B cell (primary cell): ENCODE data around the gene PSAPL1. TPM values are rescaled to one million over a fixed set of nuclear protein-coding genes. Genes with fewer than 3 reads are reported as not detected.

Experiments used
- ATAC-seq: fragments of 200-7000 bp; cut with Tn5 transposase; one replicate; pipeline ENCODE4 v1.10.0; 2021; ENCODE audit warnings: low read depth, mild to moderate bottlenecking, moderate number of reproducible peaks, moderate library complexity
- CTCF ChIA-PET: fragments of 350-600 bp; sonication (Branson Sonifier 250); formaldehyde crosslinking; loops from one replicate; lab custom pipeline; 2021; ENCODE audit warnings: antibody characterized with exemption, inconsistent platforms; lab: Charles Lee
- POLR2A ChIA-PET: fragments of 350-600 bp; sonication (Branson Sonifier 250); formaldehyde crosslinking; loops from one replicate; lab custom pipeline; 2021; ENCODE audit warnings: antibody characterized with exemption; lab: Charles Lee
- DNase-seq: peaks from one replicate; pipeline ENCODE4 v3.0.0; 2013
- H2AFZ ChIP-seq: 2 replicates; pipeline ENCODE4 v1.6.1; 2012; ENCODE audit warnings: mild to moderate bottlenecking, low read depth, low read length; ENCODE audit not compliant: insufficient read depth, poor library complexity, severe bottlenecking
- H3K27ac ChIP-seq, 2 donors: 1 replicate in 1 of 2; 2 replicates in 1 of 2; pipeline ENCODE4 v1.5.1; 2012 to 2013; ENCODE audit warnings: low read length in 2 of 2, mild to moderate bottlenecking in 2 of 2, moderate library complexity in 1 of 2
- H3K27me3 ChIP-seq, 4 experiments: fragments of 200-600 bp in 1 of 4; sonication (generic) in 1 of 4; replicated peaks in 1 of 4; 1 replicate in 2 of 4; 2 replicates in 2 of 4; pipeline versions ENCODE4 v1.6.1 to v1.7.0; 2013 to 2016; ENCODE audit warnings: low read length in 3 of 4, mild to moderate bottlenecking in 2 of 4, mixed read lengths in 1 of 4, moderate library complexity in 1 of 4; ENCODE audit not compliant: insufficient read depth in 4 of 4, control insufficient read depth in 3 of 4; ENCODE audit errors: control extremely low read depth in 1 of 4
- H3K36me3 ChIP-seq, 2 experiments: replicated peaks in 1 of 2; 1 replicate in 1 of 2; 2 replicates in 1 of 2; pipeline versions ENCODE4 v1.6.1 to v1.7.1; 2013; ENCODE audit warnings: low read length in 1 of 2; ENCODE audit not compliant: insufficient read depth in 2 of 2, control insufficient read depth in 1 of 2; ENCODE audit errors: control extremely low read depth in 1 of 2, extremely low read depth in 1 of 2
- H3K4me1 ChIP-seq, 2 donors: fragments of 200-600 bp in 1 of 2; sonication (generic) in 1 of 2; 1 replicate in 1 of 2; 2 replicates in 1 of 2; pipeline versions ENCODE4 v1.5.1 to v1.6.1; 2013 to 2017; ENCODE audit warnings: low read length in 2 of 2; ENCODE audit not compliant: control insufficient read depth in 2 of 2, insufficient read depth in 2 of 2
- H3K4me2 ChIP-seq: replicated peaks from 2 replicates; pipeline ENCODE3; 2012; ENCODE audit warnings: mild to moderate bottlenecking, low read depth, low read length; ENCODE audit not compliant: poor library complexity, severe bottlenecking
- H3K4me3 ChIP-seq, 5 experiments: fragments of 200-600 bp in 1 of 5; sonication (generic) in 1 of 5; 1 replicate in 3 of 5; 2 replicates in 2 of 5; pipeline versions ENCODE4 v1.5.1 to v1.7.0; 2011 to 2016; ENCODE audit warnings: low read length in 4 of 5, mild to moderate bottlenecking in 4 of 5, low read depth in 2 of 5, control low read depth in 1 of 5, moderate library complexity in 1 of 5; ENCODE audit not compliant: insufficient read depth in 1 of 5; ENCODE audit errors: control extremely low read depth in 1 of 5, extremely low read depth in 1 of 5
- H3K79me2 ChIP-seq: fragments of 200-600 bp; sonication (generic); one replicate; pipeline ENCODE4 v1.6.0; 2016; ENCODE audit warnings: low read length; ENCODE audit not compliant: control insufficient read depth, insufficient read depth
- H3K9ac ChIP-seq: fragments of 200-600 bp; sonication (generic); 2 replicates; pipeline ENCODE4 v1.6.1; 2017; ENCODE audit warnings: mild to moderate bottlenecking, low read length, moderate library complexity
- H3K9me3 ChIP-seq, 3 donors: one replicate each; pipeline versions ENCODE4 v1.6.1 to v1.7.1; 2013; ENCODE audit warnings: low read length in 2 of 3; ENCODE audit not compliant: control insufficient read depth in 2 of 3, insufficient read depth in 1 of 3; ENCODE audit errors: control extremely low read depth in 1 of 3
- H4K20me1 ChIP-seq: 2 replicates; pipeline ENCODE4 v1.6.0; 2012; ENCODE audit warnings: mild to moderate bottlenecking, low read length; ENCODE audit not compliant: insufficient read depth, control insufficient read depth, poor library complexity, severe bottlenecking
- H3K27ac Mint-ChIP-seq: one replicate; pipeline ENCODE4 v1.8.0; 2021; ENCODE audit warnings: mixed read lengths
- H3K27me3 Mint-ChIP-seq: one replicate; pipeline ENCODE4 v1.8.0; 2021; ENCODE audit warnings: mixed read lengths
- H3K4me1 Mint-ChIP-seq: one replicate; pipeline ENCODE4 v1.8.0; 2021; ENCODE audit warnings: mixed read lengths
- H3K4me3 Mint-ChIP-seq: one replicate; pipeline ENCODE4 v1.8.0; 2021; ENCODE audit warnings: mixed read lengths
- H3K9me3 Mint-ChIP-seq: one replicate; pipeline ENCODE4 v1.8.0; 2022; ENCODE audit warnings: mixed read lengths; ENCODE audit not compliant: insufficient read depth
- CTCF ChIP-seq: fragments of 200-600 bp; IDR thresholded peaks from one replicate; pipeline ENCODE4 v1.8.0; 2022; ENCODE audit warnings: antibody characterized with exemption, mild to moderate bottlenecking
- EZH2 ChIP-seq: IDR thresholded peaks from 2 replicates; pipeline ENCODE4 v1.6.1; 2012; ENCODE audit warnings: borderline replicate concordance, low read depth, mild to moderate bottlenecking, moderate library complexity, low read length; ENCODE audit not compliant: insufficient read depth, poor library complexity, severe bottlenecking
- WGBS: methylation state at CpG from one replicate; pipeline ENCODE4 v1.1.5; 2013; ENCODE audit warnings: missing lambda C conversion rate; ENCODE audit not compliant: insufficient coverage; 5-methylcytosine and 5-hydroxymethylcytosine counted together
- intact Hi-C: fragments of 100-400 bp; cut with micrococcal nuclease; formaldehyde crosslinking; loops from one replicate; pipeline ENCODE4 v1.10.0; 2022
- polyA plus RNA-seq: library from polyadenylated mRNA; depleted of rRNA; stranded (reverse); fragments of >200 nt; gene quantifications from 2 replicates; pipeline ENCODE4 v1.2.3, GENCODE V29; 2012
- total RNA-seq, 2 donors: library from RNA; stranded (reverse); fragments of 120-200 nt in 1 of 2; gene quantifications; 1 replicate in 1 of 2; 2 replicates in 1 of 2; pipeline versions ENCODE4 v1.2.3 to v1.2.4, GENCODE V29; 2013 to 2022

PSAPL1 gene
- total and polyA plus RNA-seq, 2 donors (not counting 1 experiment from before 2014, with no cell fraction given) = not detected

DNA sequence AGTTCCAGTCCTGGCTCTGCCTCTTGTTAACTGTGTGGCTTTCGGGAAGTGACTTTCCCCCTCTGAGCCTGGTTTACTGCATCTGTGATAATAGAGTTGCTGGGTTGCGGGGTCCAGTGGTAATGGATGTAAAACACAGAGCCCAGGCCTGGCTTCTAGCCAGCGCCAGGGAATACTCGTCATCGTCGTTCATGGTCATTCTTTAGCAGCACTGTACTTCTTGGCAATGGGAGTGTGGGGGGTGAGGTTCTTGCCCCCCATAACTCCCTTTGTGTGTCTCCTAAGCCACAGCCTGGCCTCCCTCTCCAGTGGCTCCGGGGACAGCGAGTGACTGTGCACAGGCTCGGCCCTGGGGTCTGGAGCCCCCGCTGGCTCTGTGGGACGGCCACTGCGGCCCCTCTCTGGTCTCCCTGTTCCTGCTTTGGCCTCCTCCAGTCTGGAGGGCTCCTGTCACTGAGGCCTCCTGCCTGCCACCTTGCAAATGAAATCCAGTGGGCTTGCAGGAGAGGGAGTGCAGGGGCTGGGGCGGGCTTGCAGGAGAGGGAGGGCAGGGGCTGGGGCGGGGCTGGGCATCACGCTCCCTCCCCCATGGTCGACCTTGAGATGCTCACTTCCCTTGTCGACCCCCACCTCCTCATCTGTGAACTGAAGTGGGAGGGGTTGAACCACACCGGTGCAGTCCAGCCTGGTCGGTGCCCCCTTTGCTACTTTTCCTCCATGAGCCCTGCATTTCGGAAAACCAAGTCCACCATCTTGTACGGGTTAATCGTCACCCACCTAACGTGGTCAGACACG lies 13.2 kb downstream of the PSAPL1 start:
- Histone ChIP-seq H3K4me3 (no peak overlapping the region), H3K79me2 (no peaks in the 10 kb centered on the region), H4K20me1 (no peaks in the 10 kb centered on the region), H3K9me3 (peaks cover 0 to 18% (median 0%) of the 10 kb centered on the region in 3 donors), H3K4me2 (no peak overlapping the region), H3K27ac (no peak overlapping the region), H3K9ac (no peak overlapping the region), H3K36me3 (no peaks in the 10 kb centered on the region), H3K4me1 (no peaks in the 10 kb centered on the region), H2AFZ (no peak overlapping the region), H3K27me3 (no peaks in the 10 kb centered on the region)
- WGBS = 91% methylated on average over 18 of the region's 24 CpGs
- Mint-ChIP-seq H3K4me3 (no peak overlapping the region), H3K27ac (no peak overlapping the region), H3K4me1 (no peaks in the 10 kb centered on the region), H3K27me3 (no peaks in the 10 kb centered on the region), H3K9me3 (peaks cover 3% of the 10 kb centered on the region)
- intact Hi-C loops = no loop called here
- CTCF ChIA-PET = no interaction called here
- POLR2A ChIA-PET = no interaction called here
- TF ChIP-seq CTCF (no peak), EZH2 (no peak)
- DNase-seq (no peak), ATAC-seq (no peak)

DNA sequence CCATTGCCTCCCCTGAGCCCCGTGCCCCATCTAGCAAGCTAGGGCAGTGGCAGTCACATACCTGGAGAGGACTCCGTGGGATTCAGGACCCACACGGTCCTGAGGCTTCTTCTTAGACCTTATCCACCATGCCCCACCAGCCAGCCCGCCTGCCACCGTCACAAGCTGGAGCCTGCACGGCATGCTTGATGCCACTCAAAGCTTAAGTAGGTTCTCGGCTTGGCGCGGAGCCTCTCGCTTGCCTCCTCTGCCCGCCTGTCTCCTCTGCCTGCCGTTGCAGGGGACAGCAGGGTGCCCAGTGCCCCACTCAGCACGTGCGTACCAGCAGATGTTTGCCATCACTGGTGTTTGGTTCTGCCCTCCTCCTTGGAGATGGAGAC lies 14.1 kb downstream of the PSAPL1 start:
- peaks cover 4% of the 10 kb centered on the region for H3K27me3 Mint-ChIP-seq
- intact Hi-C loops = no loop called here
- no peak overlapping the region for H3K9ac ChIP-seq
- no peaks in the 10 kb centered on the region for H3K27me3 ChIP-seq
- H3K27ac ChIP-seq = no peak overlapping the region
- H3K4me1 Mint-ChIP-seq = no peaks in the 10 kb centered on the region
- ATAC-seq (no peak), DNase-seq (no peak)
- no peak overlapping the region for H3K4me2 ChIP-seq
- H3K9me3 ChIP-seq = peaks cover 0 to 24% (median 0%) of the 10 kb centered on the region in 3 donors
- peaks cover 5% of the 10 kb centered on the region for H3K9me3 Mint-ChIP-seq
- no peak overlapping the region for H3K4me3 Mint-ChIP-seq
- 81% methylated on average over 12 of the region's 14 CpGs for WGBS
- H3K4me3 ChIP-seq = no peak overlapping the region
- H2AFZ ChIP-seq = no peak overlapping the region
- no peaks in the 10 kb centered on the region for H3K36me3 ChIP-seq
- H4K20me1 ChIP-seq = no peaks in the 10 kb centered on the region
- CTCF ChIA-PET = no interaction called here
- POLR2A ChIA-PET = no interaction called here
- H3K4me1 ChIP-seq = no peaks in the 10 kb centered on the region
- H3K27ac Mint-ChIP-seq = no peak overlapping the region
- no peak for TF ChIP-seq CTCF
- no peak for TF ChIP-seq EZH2
- H3K79me2 ChIP-seq = no peaks in the 10 kb centered on the region
